Caco-2 (cell line): ENCODE measurements around the gene PLCZ1. TPM values are rescaled to one million over a fixed set of nuclear protein-coding genes. Genes with fewer than 3 reads are reported as not detected.

ENCODE experiments used
- BruUV-seq: library from RNA; stranded (reverse); fragments of 400-500 nt; replicated peaks from 2 replicates; lab custom pipeline; 2021; lab: Mats Ljungman, UMichigan
- CTCF ChIA-PET: fragments of 300-600 bp; sonication (Branson Sonifier 250); formaldehyde crosslinking; loops from one replicate; lab custom pipeline; 2022; ENCODE audit warnings: antibody characterized with exemption; lab: Charles Lee
- POLR2A ChIA-PET: fragments of 300-600 bp; sonication (Branson Sonifier 250); formaldehyde crosslinking; loops from one replicate; lab custom pipeline; 2022; ENCODE audit warnings: antibody characterized with exemption; lab: Charles Lee
- DNase-seq, 2 experiments: peaks; one replicate each; pipeline versions ENCODE4 v3.0.0 to v3.0.0-alpha.2; 2020 to 2022
- H3K27me3 ChIP-seq: replicated peaks from 2 replicates; pipeline ENCODE4 v1.6.0; 2011; ENCODE audit warnings: low read length; ENCODE audit not compliant: control insufficient read depth, insufficient read depth
- H3K36me3 ChIP-seq: 2 replicates; pipeline ENCODE4 v1.5.1; 2011; ENCODE audit warnings: low read length; ENCODE audit not compliant: control insufficient read depth, insufficient read depth
- H3K4me1 ChIP-seq: fragments of 250-450 bp; sonication (Bioruptor Pico); 2 replicates; pipeline ENCODE4 v1.5.1; 2020; ENCODE audit warnings: mild to moderate bottlenecking
- H3K4me3 ChIP-seq: 2 replicates; pipeline ENCODE4 v1.5.1; 2011; ENCODE audit warnings: low read depth, mild to moderate bottlenecking, control low read depth, low read length
- H3K9me3 ChIP-seq: fragments of 250-450 bp; sonication (Bioruptor Pico); 2 replicates; pipeline ENCODE4 v1.5.1; 2020; ENCODE audit warnings: mild to moderate bottlenecking, moderate library complexity
- H3K27ac Mint-ChIP-seq: one replicate; pipeline ENCODE4 v1.8.0; 2022; ENCODE audit warnings: mixed read lengths; ENCODE audit not compliant: unreplicated experiment
- H3K27me3 Mint-ChIP-seq: one replicate; pipeline ENCODE4 v1.8.0; 2022; ENCODE audit warnings: mixed read lengths; ENCODE audit not compliant: insufficient read depth, unreplicated experiment
- H3K36me3 Mint-ChIP-seq: one replicate; pipeline ENCODE4 v1.8.0; 2022; ENCODE audit warnings: mild to moderate bottlenecking, mixed read lengths; ENCODE audit not compliant: insufficient read depth, unreplicated experiment
- H3K4me1 Mint-ChIP-seq: one replicate; pipeline ENCODE4 v1.8.0; 2022; ENCODE audit warnings: low read depth, mixed read lengths; ENCODE audit not compliant: unreplicated experiment
- H3K4me3 Mint-ChIP-seq: one replicate; pipeline ENCODE4 v1.8.0; 2022; ENCODE audit warnings: mild to moderate bottlenecking, moderate library complexity, mixed read lengths; ENCODE audit not compliant: unreplicated experiment
- H3K9me3 Mint-ChIP-seq: one replicate; pipeline ENCODE4 v1.8.0; 2022; ENCODE audit warnings: mixed read lengths; ENCODE audit not compliant: unreplicated experiment
- intact Hi-C: fragments of 100-400 bp; cut with micrococcal nuclease; formaldehyde crosslinking; loops from one replicate; pipeline ENCODE4 v1.10.0; 2022; ENCODE audit not compliant: unreplicated experiment
- total RNA-seq: library from RNA; stranded (reverse); gene quantifications from 2 replicates; pipeline ENCODE4 v1.2.3, GENCODE V29; 2022
- TF ChIP-seq, protein P1 (sequence below), 2 experiments: fragments of 200-600 bp in 1 of 2; IDR thresholded peaks; 1 replicate in 1 of 2; 2 replicates in 1 of 2; pipeline versions ENCODE4 v1.5.1 to v1.8.0; 2011 to 2022; ENCODE audit warnings: antibody characterized with exemption in 1 of 2, control low read depth in 1 of 2, inconsistent platforms in 1 of 2, low read depth in 1 of 2, low read length in 1 of 2, mild to moderate bottlenecking in 1 of 2, moderate library complexity in 1 of 2; ENCODE audit not compliant: insufficient read depth in 1 of 2, severe bottlenecking in 1 of 2, unreplicated experiment in 1 of 2

The PLCZ1 gene
- total RNA-seq, 1 experiment from 2014 or later, result not detected

DNA sequence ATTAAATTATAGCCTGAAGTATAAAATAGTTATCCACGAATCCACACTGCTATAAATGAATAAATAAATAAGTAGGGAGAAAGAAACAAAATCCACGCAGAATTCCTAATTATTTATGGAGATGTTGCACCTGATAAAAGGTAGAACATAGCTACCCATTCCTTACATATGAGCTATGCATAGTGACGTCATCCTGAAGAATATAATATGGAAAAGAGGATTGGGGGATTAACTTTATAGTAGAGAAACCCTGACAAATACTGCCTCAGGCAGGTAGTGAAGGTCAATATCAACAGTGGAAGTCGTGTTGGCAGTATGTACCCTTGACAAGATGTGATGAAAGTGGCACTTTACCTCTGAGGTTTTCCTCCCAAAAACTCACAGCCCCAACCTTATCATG lies 82.5 kb downstream of the PLCZ1 start:
- DNase-seq, result no peak
- peaks cover 5% of the 10 kb centered on the region; the same call in 1 of the 2 replicates for H3K9me3 ChIP-seq
- TF ChIP-seq, protein P1, sequence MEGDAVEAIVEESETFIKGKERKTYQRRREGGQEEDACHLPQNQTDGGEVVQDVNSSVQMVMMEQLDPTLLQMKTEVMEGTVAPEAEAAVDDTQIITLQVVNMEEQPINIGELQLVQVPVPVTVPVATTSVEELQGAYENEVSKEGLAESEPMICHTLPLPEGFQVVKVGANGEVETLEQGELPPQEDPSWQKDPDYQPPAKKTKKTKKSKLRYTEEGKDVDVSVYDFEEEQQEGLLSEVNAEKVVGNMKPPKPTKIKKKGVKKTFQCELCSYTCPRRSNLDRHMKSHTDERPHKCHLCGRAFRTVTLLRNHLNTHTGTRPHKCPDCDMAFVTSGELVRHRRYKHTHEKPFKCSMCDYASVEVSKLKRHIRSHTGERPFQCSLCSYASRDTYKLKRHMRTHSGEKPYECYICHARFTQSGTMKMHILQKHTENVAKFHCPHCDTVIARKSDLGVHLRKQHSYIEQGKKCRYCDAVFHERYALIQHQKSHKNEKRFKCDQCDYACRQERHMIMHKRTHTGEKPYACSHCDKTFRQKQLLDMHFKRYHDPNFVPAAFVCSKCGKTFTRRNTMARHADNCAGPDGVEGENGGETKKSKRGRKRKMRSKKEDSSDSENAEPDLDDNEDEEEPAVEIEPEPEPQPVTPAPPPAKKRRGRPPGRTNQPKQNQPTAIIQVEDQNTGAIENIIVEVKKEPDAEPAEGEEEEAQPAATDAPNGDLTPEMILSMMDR (IDR thresholded peaks at IDR 0.05; ENCODE audit: insufficient read depth in 1 of 2, low read depth in 1 of 2, low read length in 1 of 2, severe bottlenecking in 1 of 2, unreplicated experiment in 1 of 2), result no peak
- no peaks in the 10 kb centered on the region for H3K36me3 ChIP-seq
- BruUV-seq, result no TSS peak
- H3K27me3 ChIP-seq, result no peaks in the 10 kb centered on the region
- peaks cover 16% of the 10 kb centered on the region for H3K27me3 Mint-ChIP-seq
- peaks cover 4% of the 10 kb centered on the region; the same call in 1 of the 2 replicates for H3K4me1 ChIP-seq
- H3K4me3 ChIP-seq, result no peak overlapping the region
- no peaks in the 10 kb centered on the region for H3K4me1 Mint-ChIP-seq
- no peak overlapping the region for H3K27ac Mint-ChIP-seq
- POLR2A ChIA-PET, result no interaction called here
- no peaks in the 10 kb centered on the region for H3K36me3 Mint-ChIP-seq
- CTCF ChIA-PET, result interaction anchor here (0.7 kb wide), 1 partner anchor 94 kb away, joined by 3 read pairs; no protein-coding TSS in a partner anchor
- intact Hi-C loops, result no loop called here
- H3K4me3 Mint-ChIP-seq, result no peak overlapping the region
- H3K9me3 Mint-ChIP-seq, result peaks cover 7% of the 10 kb centered on the region

DNA sequence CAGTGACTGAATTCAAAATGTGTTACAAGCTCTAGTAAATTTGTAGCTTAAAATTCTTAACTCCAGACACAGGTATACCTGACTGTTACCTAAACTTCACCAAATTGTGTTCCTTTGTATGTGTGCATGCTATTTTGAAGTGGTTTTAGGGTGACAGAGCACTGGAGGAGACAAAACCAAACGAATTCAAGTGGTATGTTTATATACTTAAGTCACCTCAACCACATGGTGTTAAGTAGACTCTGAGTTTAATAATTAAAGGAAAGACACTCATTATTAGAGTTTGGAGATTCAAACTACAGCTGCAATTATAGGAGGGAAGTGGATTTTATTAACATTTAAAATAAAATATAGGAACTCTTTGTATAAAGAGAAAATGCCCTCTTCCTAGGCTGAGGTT lies 84.3 kb downstream of the PLCZ1 start:
- intact Hi-C loops, result no loop called here
- BruUV-seq, result no TSS peak
- Histone ChIP-seq H3K27me3 (no peaks in the 10 kb centered on the region), H3K9me3 (peaks cover 5% of the 10 kb centered on the region; the same call in 1 of the 2 replicates), H3K4me1 (peaks cover 4% of the 10 kb centered on the region; the same call in 1 of the 2 replicates), H3K36me3 (no peaks in the 10 kb centered on the region), H3K4me3 (no peak overlapping the region)
- H3K27ac Mint-ChIP-seq, result no peak overlapping the region
- POLR2A ChIA-PET, result no interaction called here
- H3K4me3 Mint-ChIP-seq, result no peak overlapping the region
- peaks cover 20% of the 10 kb centered on the region for H3K27me3 Mint-ChIP-seq
- TF ChIP-seq, protein P1 (IDR thresholded peaks at IDR 0.05; ENCODE audit: insufficient read depth in 1 of 2, low read depth in 1 of 2, low read length in 1 of 2, severe bottlenecking in 1 of 2, unreplicated experiment in 1 of 2), result no peak
- H3K36me3 Mint-ChIP-seq, result no peaks in the 10 kb centered on the region
- peaks cover 7% of the 10 kb centered on the region for H3K9me3 Mint-ChIP-seq
- H3K4me1 Mint-ChIP-seq, result no peaks in the 10 kb centered on the region
- no peak for DNase-seq
- CTCF ChIA-PET, result no interaction called here

DNA sequence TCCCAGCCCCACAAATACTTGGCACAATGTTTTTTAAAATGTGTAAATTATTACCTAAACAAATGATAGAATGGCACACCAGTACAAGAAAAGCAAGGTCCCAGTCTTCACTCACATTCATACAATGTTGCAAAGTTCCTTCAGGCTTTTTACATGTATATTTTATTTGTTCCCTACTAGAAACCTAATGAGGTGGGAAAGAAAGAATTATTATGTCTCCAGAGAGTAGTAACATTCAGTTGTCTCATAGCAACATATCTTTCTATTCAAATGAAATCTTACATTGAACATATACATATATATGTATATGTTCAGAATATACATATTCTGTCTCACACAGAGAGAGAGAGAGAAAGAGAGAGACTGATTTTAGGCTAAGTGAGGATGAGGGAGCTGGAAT lies 85.2 kb downstream of the PLCZ1 start:
- peaks cover 2% of the 10 kb centered on the region for H3K9me3 Mint-ChIP-seq
- no peaks in the 10 kb centered on the region for H3K4me1 Mint-ChIP-seq
- no peaks in the 10 kb centered on the region for H3K36me3 Mint-ChIP-seq
- Histone ChIP-seq H3K4me3 (no peak overlapping the region), H3K4me1 (peaks cover 4% of the 10 kb centered on the region; the same call in 1 of the 2 replicates), H3K27me3 (no peaks in the 10 kb centered on the region), H3K36me3 (no peaks in the 10 kb centered on the region), H3K9me3 (no peaks in the 10 kb centered on the region)
- no peak for DNase-seq
- H3K27ac Mint-ChIP-seq, result no peak overlapping the region
- ChIA-PET POLR2A (no interaction called here), CTCF (no interaction called here)
- TF ChIP-seq, protein P1 (IDR thresholded peaks at IDR 0.05; ENCODE audit: insufficient read depth in 1 of 2, low read depth in 1 of 2, low read length in 1 of 2, severe bottlenecking in 1 of 2, unreplicated experiment in 1 of 2), result no peak
- BruUV-seq, result no TSS peak
- H3K27me3 Mint-ChIP-seq, result peaks cover 20% of the 10 kb centered on the region
- H3K4me3 Mint-ChIP-seq, result no peak overlapping the region
- intact Hi-C loops, result no loop called here
